Epidermal melanocyte (primary cell): ENCODE results near the gene MYOF.
"Not testable (repeated sequence)": the region's sequence is repeated elsewhere in the genome, so short reads cannot be mapped to it uniquely, and the experiment has no call there.

Source experiments
- DNase-seq: peaks from one replicate; pipeline ENCODE4 v3.0.0; 2011; ENCODE audit warnings: low spot score; ENCODE audit not compliant: insufficient read length

MYOF gene

GRCh38 chr10:93299606-93300287 is 182.4 kb downstream of the MYOF start:
- DNase-seq: no peak

- no peak for DNase-seq
Measured at GRCh38 chr10:93299195-93299594, 182.9 kb downstream of the MYOF start.

- DNase-seq: no peak
Measured at GRCh38 chr10:93296151-93296550, 186.0 kb downstream of the MYOF start.

- no peak for DNase-seq
Measured at GRCh38 chr10:93293999-93294398, 188.1 kb downstream of the MYOF start.

GRCh38 chr10:93290661-93291354 is 191.3 kb downstream of the MYOF start:
- no peak for DNase-seq

- DNase-seq: peak; percentile 96
Measured at GRCh38 chr10:93288679-93289634, 193.2 kb downstream of the MYOF start.

GRCh38 chr10:93287775-93288174 is 194.4 kb downstream of the MYOF start:
- DNase-seq: no peak

GRCh38 chr10:93284246-93284645 is 197.9 kb downstream of the MYOF start:
- not testable (repeated sequence) for DNase-seq

GRCh38 chr10:93281367-93281720 is 200.8 kb downstream of the MYOF start:
- no peak for DNase-seq

GRCh38 chr10:93280699-93281366 is 201.3 kb downstream of the MYOF start:
- no peak for DNase-seq

- DNase-seq: no peak
Measured at GRCh38 chr10:93280121-93280698, 201.9 kb downstream of the MYOF start.

- no peak for DNase-seq
Measured at GRCh38 chr10:93277360-93277759, 204.8 kb downstream of the MYOF start.

GRCh38 chr10:93274419-93274818 is 207.7 kb downstream of the MYOF start:
- DNase-seq: no peak

GRCh38 chr10:93272884-93273675 is 209.1 kb downstream of the MYOF start:
- no peak for DNase-seq

GRCh38 chr10:93271347-93271746 is 210.8 kb downstream of the MYOF start:
- DNase-seq: no peak

- no peak for DNase-seq
Measured at GRCh38 chr10:93269281-93269680, 212.9 kb downstream of the MYOF start.

GRCh38 chr10:93268021-93268420 is 214.1 kb downstream of the MYOF start:
- no peak for DNase-seq

- DNase-seq: no peak
Measured at GRCh38 chr10:93267521-93267920, 214.6 kb downstream of the MYOF start.

- DNase-seq: no peak
Measured at GRCh38 chr10:93266858-93267257, 215.3 kb downstream of the MYOF start.

- no peak for DNase-seq
Measured at GRCh38 chr10:93261961-93262610, 220.0 kb downstream of the MYOF start.
